HUES64 (cell line): ENCODE results near the gene C1orf232.

Experiments used
- H3K27ac ChIP-seq: 2 replicates; pipeline ENCODE4 v1.7.0; 2013; ENCODE audit warnings: low read depth, low read length, inconsistent platforms
- H3K27me3 ChIP-seq: 2 replicates; pipeline ENCODE4 v1.6.1; 2013; ENCODE audit warnings: mild to moderate bottlenecking, low read length; ENCODE audit not compliant: insufficient read depth
- H3K36me3 ChIP-seq: 2 replicates; pipeline ENCODE4 v1.6.1; 2013; ENCODE audit warnings: mild to moderate bottlenecking, low read length; ENCODE audit not compliant: insufficient read depth
- H3K4me1 ChIP-seq: 2 replicates; pipeline ENCODE4 v1.6.1; 2013; ENCODE audit warnings: mild to moderate bottlenecking, low read length, moderate library complexity; ENCODE audit not compliant: insufficient read depth
- H3K4me3 ChIP-seq: 2 replicates; pipeline ENCODE4 v1.5.1; 2013; ENCODE audit warnings: mild to moderate bottlenecking, low read length, moderate library complexity
- H3K9ac ChIP-seq: 2 replicates; pipeline ENCODE4 v1.6.1; 2013; ENCODE audit warnings: mild to moderate bottlenecking, low read depth, low read length
- H3K9me3 ChIP-seq: 2 replicates; pipeline ENCODE4 v1.6.1; 2013; ENCODE audit warnings: low read depth, low read length; ENCODE audit not compliant: insufficient read depth
- WGBS: fragments of 150-250, 120-280 bp; methylation state at CpG from one replicate; pipeline ENCODE4 v1.1.7; 2013; ENCODE audit warnings: missing lambda C conversion rate; 5-methylcytosine and 5-hydroxymethylcytosine counted together

Gene C1orf232

DNA sequence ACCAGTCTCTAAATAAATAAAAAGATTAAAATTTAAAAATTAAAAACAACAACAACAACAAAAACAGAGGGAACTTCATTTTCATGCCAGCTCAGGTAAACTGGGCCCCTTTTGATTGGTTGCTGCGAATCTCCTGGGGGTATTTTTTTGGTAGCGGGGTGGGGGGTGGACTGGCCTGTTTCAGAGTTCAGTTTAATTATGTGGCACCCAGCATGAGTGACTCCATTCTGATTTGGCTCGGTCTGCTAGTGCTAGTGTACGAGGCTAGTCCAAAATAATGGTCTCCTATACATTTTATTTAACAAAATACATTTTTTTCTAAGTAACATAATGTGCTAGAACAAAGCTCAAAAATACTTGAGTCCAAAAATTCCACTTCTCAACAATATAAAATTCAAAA, 39.0 kb downstream of the C1orf232 start:
- Histone ChIP-seq H3K9ac (no peak overlapping the region), H3K4me3 (no peak overlapping the region), H3K36me3 (no peaks in the 10 kb centered on the region), H3K9me3 (no peaks in the 10 kb centered on the region), H3K4me1 (peaks cover 12% of the 10 kb centered on the region), H3K27ac (no peak overlapping the region), H3K27me3 (no peaks in the 10 kb centered on the region)
- WGBS, result 91% methylated on average over 4 of the region's 4 CpGs

DNA sequence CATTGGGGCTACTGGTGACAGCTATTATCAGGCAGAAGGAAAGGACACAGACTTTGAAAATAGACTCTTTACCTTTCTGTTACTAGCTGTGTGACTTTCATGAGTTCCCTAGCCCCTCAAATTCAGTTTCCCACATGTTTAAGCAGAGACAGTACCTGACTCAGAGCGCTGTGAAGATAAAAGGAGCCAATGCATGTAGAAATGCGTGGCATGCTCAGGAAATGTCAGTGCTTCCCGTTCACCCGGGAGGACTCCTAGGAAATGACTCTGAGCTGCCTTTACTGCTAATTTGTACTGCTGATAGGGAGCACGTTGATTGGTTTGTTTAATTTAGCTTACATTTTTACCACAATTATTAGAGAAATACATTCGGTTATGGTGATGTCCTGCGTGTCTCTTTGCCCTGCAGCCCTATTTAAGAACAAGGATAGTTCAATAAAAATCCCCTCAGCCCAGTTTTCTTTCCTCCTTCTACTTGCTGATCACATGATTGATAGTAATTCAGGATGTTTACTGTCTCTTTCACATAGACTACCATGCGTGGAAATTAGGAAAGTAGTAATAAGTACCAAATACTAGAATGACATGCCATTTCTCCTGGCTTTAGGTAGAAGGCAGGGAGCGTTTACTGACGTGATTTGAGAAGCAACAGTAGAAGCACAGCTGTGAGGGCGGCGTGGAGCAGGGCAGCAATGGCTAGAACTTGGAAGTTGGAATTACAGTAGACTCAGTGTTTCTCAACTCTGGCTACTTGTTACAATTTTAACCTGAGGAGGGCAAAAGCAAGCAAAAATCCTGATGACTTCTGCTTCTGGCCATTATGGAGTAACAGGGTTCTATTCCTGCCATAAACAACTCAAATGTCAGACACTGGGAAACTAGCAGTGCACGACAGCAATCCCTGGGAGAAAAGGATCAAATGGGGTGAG, 41.3 kb downstream of the C1orf232 start:
- no peak overlapping the region for H3K9ac ChIP-seq
- H3K27ac ChIP-seq, result no peak overlapping the region
- no peaks in the 10 kb centered on the region for H3K9me3 ChIP-seq
- 72% methylated on average over 12 of the region's 13 CpGs for WGBS
- no peak overlapping the region for H3K4me3 ChIP-seq
- H3K4me1 ChIP-seq, result peaks cover 12% of the 10 kb centered on the region
- 0 out of 2 replicates have a peak, but pooled peaks cover 2% of the 10 kb centered on the region for H3K36me3 ChIP-seq
- no peaks in the 10 kb centered on the region for H3K27me3 ChIP-seq

GRCh38 chr1:26126321-26127084, 42.3 kb downstream of the C1orf232 start:
- Histone ChIP-seq H3K27ac (no peak overlapping the region), H3K9ac (no peak overlapping the region), H3K27me3 (no peaks in the 10 kb centered on the region), H3K4me1 (peaks cover 12% of the 10 kb centered on the region), H3K9me3 (no peaks in the 10 kb centered on the region), H3K36me3 (peaks cover 2% of the 10 kb centered on the region; the same call in 1 of the 2 replicates), H3K4me3 (no peak overlapping the region)
- 80% methylated on average over 6 of the region's 9 CpGs for WGBS

GRCh38 chr1:26125946-26126320, 42.8 kb downstream of the C1orf232 start:
- H3K4me3 ChIP-seq, result no peak overlapping the region

GRCh38 chr1:26125382-26125781, 43.4 kb downstream of the C1orf232 start:
- no peak overlapping the region for H3K27ac ChIP-seq
- no peaks in the 10 kb centered on the region for H3K9me3 ChIP-seq
- H3K4me1 ChIP-seq, result peaks cover 12% of the 10 kb centered on the region
- no peak overlapping the region for H3K9ac ChIP-seq
- H3K27me3 ChIP-seq, result no peaks in the 10 kb centered on the region
- H3K36me3 ChIP-seq, result peaks cover 4% of the 10 kb centered on the region; the same call in 1 of the 2 replicates
- no peak overlapping the region for H3K4me3 ChIP-seq

More at GRCh38 chr1:26125946-26126320, 42.8 kb downstream of the C1orf232 start:
- peaks cover 12% of the 10 kb centered on the region for H3K4me1 ChIP-seq
- no peaks in the 10 kb centered on the region for H3K27me3 ChIP-seq
- no peak overlapping the region for H3K27ac ChIP-seq
- H3K9ac ChIP-seq, result no peak overlapping the region
- H3K36me3 ChIP-seq, result peaks cover 2% of the 10 kb centered on the region; the same call in 1 of the 2 replicates
- WGBS, result 100% methylated on average over 1 of the region's 1 CpG
- H3K9me3 ChIP-seq, result no peaks in the 10 kb centered on the region

DNA sequence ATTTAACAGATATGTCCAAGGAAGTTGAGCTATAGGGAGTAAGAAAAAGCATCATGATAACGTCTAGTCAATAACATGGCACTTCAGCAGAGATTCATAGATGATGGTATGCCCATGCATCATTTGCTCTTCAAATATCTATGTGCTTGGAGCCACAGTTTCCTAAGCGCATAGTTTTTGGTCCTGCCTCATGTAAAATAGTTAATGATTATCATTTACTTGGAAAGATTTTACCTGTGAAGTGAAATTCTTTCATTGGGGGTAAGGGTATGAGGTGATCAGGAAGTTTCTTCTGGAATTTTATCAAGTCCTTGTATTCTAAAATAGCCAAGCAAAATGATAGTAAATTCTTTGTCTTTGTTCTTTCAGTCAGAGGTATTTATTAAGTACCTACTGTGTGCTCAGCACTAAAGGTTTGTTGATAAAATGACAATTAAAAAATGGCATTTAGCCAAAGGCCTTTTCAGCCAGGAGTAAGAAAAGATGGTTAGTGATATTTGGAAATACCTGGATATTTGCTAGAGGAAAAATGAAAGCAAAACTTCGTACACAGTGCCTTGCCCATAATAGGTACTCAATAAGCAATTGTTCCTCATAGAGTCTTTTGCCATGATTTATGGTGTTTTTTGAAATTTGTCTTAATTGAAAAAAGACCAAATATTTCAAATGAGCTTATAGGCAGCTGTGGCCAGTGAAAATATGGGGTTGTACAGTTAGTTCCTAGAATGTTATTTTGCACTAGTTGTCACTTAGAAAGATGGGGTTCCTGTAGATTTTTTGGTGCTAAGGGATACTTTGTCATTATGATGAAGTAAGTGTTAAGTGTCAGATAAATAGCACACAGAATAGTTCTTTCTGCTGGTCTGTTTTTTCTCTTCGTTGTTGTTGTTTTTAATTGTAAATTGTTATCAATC, 44.1 kb downstream of the C1orf232 start:
- H3K4me3 ChIP-seq, result no peak overlapping the region
- H3K9me3 ChIP-seq, result no peaks in the 10 kb centered on the region
- WGBS, result 93% methylated on average over 3 of the region's 4 CpGs
- H3K27me3 ChIP-seq, result no peaks in the 10 kb centered on the region
- H3K9ac ChIP-seq, result no peak overlapping the region
- no peak overlapping the region for H3K27ac ChIP-seq
- peaks cover 12% of the 10 kb centered on the region for H3K4me1 ChIP-seq
- H3K36me3 ChIP-seq, result peaks cover 5% of the 10 kb centered on the region; the same call in 1 of the 2 replicates

DNA sequence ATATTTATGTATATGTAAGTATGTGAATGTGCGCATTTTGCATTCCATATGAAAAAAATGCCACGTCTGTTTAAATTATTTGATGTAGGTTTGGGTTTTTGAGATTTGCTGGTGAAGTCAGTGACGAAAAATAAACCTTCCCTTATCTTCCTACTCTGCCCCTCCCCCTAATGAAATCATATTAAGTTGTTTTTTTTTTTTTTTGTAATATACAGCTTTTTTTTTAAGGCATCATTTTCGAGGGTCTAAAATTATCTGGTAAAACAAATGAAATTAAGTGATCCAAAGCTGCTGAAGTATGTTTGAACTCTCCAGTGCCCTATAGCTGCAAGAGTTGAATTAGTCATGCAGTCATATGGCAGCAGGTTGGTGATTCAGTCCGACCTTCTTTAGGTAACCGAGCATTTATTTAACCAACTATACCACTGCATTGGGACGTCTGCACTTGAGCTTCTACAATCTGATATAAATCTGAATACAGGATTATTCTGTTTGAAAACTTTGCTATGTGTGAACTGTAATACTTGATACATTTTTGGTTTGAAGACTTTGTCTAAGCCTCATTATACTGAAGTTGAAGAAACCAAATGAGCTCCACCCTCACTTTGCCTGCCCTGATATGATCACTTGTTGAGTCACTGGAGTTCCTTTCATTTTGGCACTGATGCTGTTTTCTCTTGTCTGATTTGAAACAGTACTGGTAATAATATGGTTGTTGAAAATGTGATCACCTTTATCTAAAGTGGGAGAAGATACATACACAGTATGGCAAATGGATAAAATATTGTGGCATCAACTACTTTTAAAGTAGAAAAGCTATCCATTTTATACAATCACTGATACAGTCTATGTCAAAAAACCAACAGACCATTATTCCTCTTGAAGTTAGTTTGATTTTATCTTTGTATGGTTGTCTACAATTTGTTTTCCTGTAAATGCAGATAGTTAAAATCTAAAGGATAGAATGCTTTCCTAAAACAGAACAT, 45.5 kb downstream of the C1orf232 start:
- no peak overlapping the region for H3K4me3 ChIP-seq
- peaks cover 12% of the 10 kb centered on the region for H3K36me3 ChIP-seq
- no peaks in the 10 kb centered on the region for H3K9me3 ChIP-seq
- H3K9ac ChIP-seq, result no peak overlapping the region
- WGBS, result 72% methylated on average over 6 of the region's 7 CpGs
- peaks cover 12% of the 10 kb centered on the region for H3K4me1 ChIP-seq
- H3K27ac ChIP-seq, result no peak overlapping the region
- H3K27me3 ChIP-seq, result no peaks in the 10 kb centered on the region

DNA sequence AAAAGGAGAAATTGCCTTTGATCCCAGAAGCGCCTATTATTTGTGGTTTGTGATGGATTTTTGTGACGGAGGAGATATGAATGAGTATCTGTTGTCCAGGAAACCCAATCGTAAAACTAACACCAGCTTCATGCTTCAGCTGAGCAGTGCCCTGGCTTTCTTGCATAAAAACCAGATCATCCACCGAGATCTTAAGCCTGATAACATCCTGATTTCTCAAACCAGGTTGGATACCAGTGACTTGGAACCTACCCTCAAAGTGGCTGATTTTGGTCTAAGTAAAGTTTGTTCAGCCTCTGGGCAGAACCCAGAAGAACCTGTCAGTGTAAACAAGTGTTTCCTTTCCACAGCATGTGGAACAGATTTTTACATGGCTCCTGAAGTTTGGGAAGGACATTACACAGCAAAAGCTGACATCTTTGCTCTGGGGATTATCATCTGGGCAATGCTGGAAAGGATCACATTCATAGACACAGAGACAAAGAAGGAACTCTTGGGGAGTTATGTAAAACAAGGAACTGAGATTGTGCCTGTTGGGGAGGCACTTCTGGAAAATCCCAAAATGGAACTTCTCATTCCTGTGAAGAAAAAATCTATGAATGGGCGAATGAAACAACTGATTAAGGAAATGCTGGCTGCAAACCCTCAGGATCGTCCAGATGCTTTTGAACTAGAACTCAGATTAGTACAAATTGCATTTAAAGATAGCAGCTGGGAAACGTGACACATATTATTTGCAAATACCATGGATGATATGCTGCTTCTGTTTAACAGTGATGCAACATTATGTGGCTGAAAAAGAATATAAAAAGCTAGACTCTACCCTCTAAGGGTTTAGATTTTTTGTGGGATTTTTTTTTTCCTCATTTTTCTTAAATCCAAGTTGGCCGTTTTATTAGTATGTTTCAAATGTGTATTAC, 46.6 kb downstream of the C1orf232 start:
- no peaks in the 10 kb centered on the region for H3K27me3 ChIP-seq
- H3K9me3 ChIP-seq, result no peaks in the 10 kb centered on the region
- WGBS, result 86% methylated on average over 8 of the region's 8 CpGs
- peaks cover 12% of the 10 kb centered on the region for H3K36me3 ChIP-seq
- no peak overlapping the region for H3K27ac ChIP-seq
- no peak overlapping the region for H3K4me3 ChIP-seq
- peaks cover 8% of the 10 kb centered on the region for H3K4me1 ChIP-seq
- no peak overlapping the region for H3K9ac ChIP-seq

GRCh38 chr1:26119892-26120608, 48.7 kb downstream of the C1orf232 start:
- Histone ChIP-seq H3K36me3 (peaks cover 15% of the 10 kb centered on the region), H3K4me1 (no peaks in the 10 kb centered on the region)

More at GRCh38 chr1:26119892-26120608, 48.7 kb downstream of the C1orf232 start:
- WGBS, result 93% methylated on average over 8 of the region's 9 CpGs
- H3K9ac ChIP-seq, result no peak overlapping the region
- H3K27me3 ChIP-seq, result no peaks in the 10 kb centered on the region
- H3K27ac ChIP-seq, result no peak overlapping the region
- no peak overlapping the region for H3K4me3 ChIP-seq
- no peaks in the 10 kb centered on the region for H3K9me3 ChIP-seq
